ENCODE results near the gene PRPF40A. TPM values are rescaled to one million over a fixed set of nuclear protein-coding genes. Genes with fewer than 3 reads are reported as not detected.

Gene PRPF40A
- total and polyA plus RNA-seq, 9 of the 15 experiments (the other 6 are each of a cell fraction or from before 2014, with no cell fraction given): 168 to 304 (median 264) TPM

GRCh38 chr2:152708742-152709141 is 8.5 kb downstream of the PRPF40A start:
- Histone ChIP-seq H3K4me1 (replicated peaks in 1 of 2; ENCODE audit: control insufficient read depth in 2 of 2, insufficient read depth in 2 of 2, low read length in 2 of 2) (no peaks in the 10 kb centered on the region), H3K27me3 (ENCODE audit: control insufficient read depth in 2 of 2, insufficient read depth in 2 of 2, low read length in 2 of 2) (no peaks in the 10 kb centered on the region), H3K36me3 (ENCODE audit: control insufficient read depth, insufficient read depth, low read length) (peaks cover 99% of the 10 kb centered on the region), H3K4me2 (ENCODE audit: insufficient read depth, low read length) (no peak overlapping the region), H3K9me1 (ENCODE audit: control insufficient read depth, insufficient read depth, low read length) (no peaks in the 10 kb centered on the region), H3K9ac (ENCODE audit: insufficient read depth in 1 of 2, low read depth in 2 of 2, low read length in 2 of 2) (no peak overlapping the region), H3K27ac (ENCODE audit: extremely low read depth, low read depth, low read length) (no peak overlapping the region), H3K79me2 (ENCODE audit: control insufficient read depth, insufficient read depth, low read length) (peaks cover 100% of the 10 kb centered on the region), H4K20me1 (replicated peaks; ENCODE audit: control insufficient read depth, insufficient read depth, low read length) (no peaks in the 10 kb centered on the region), H3K9me3 (replicated peaks; ENCODE audit: control insufficient read depth, insufficient read depth, low read depth, low read length) (no peaks in the 10 kb centered on the region; the same call in 1 of the 2 replicates), H3K4me3 (no peak overlapping the region), H2AFZ (ENCODE audit: low read depth, low read length) (no peak overlapping the region)
- no TSS peak for BruUV-seq (replicated peaks)
- in situ Hi-C loops (cut with MboI) (no loop called here), intact Hi-C loops (cut with micrococcal nuclease) (no loop called here)
- ATAC-seq (no peak), FAIRE-seq (no peak), DNase-seq (ENCODE audit: extremely low read depth in 1 of 4, low spot score in 3 of 4) (no peak)
- 91% methylated on average over 2 of the region's 2 CpGs for WGBS (ENCODE audit: insufficient coverage, low coverage, missing lambda C conversion rate)
- POLR2A ChIA-PET: interaction anchor here (1.4 kb wide), 1 partner anchor 9 kb away, joined by 6 read pairs; the partner anchor contains the start of gene PRPF40A
- CTCF ChIA-PET (ENCODE audit: low intra/inter-chr PET ratio): no interaction called here
- TF ChIP-seq ZBTB5 (IDR thresholded peaks at IDR 0.05): no peak
- no peak for TF ChIP-seq ETS2 (tag; IDR thresholded peaks at IDR 0.05; ENCODE audit: borderline replicate concordance, poor library complexity, severe bottlenecking)
- TF ChIP-seq CUX1 (CRISPR knock-in tag; IDR thresholded peaks at IDR 0.05): no peak
- TF ChIP-seq MAFG (tag; conservative IDR thresholded peaks at IDR 0.05): no peak
- TF ChIP-seq ZNF253 (CRISPR knock-in tag; conservative IDR thresholded peaks at IDR 0.05): no peak
- no peak for TF ChIP-seq RHOXF2B (CRISPR knock-in tag; conservative IDR thresholded peaks at IDR 0.05)
- no peak for TF ChIP-seq CAMTA2 (CRISPR knock-in tag; conservative IDR thresholded peaks at IDR 0.05)
- TF ChIP-seq POLR2AphosphoS2 (IDR thresholded peaks at IDR 0.05; ENCODE audit: low read length): no peak
- no peak for TF ChIP-seq MTF1 (CRISPR knock-in tag; IDR thresholded peaks at IDR 0.05; ENCODE audit: borderline replicate concordance)
- TF ChIP-seq ZNF584 (CRISPR knock-in tag; IDR thresholded peaks at IDR 0.05; ENCODE audit: low read depth): no peak
- TF ChIP-seq ZNF324 (CRISPR knock-in tag; IDR thresholded peaks at IDR 0.05): no peak
- no peak for TF ChIP-seq POLR3A (IDR thresholded peaks at IDR 0.05; ENCODE audit: borderline replicate concordance, extremely low read depth, insufficient read depth, insufficient read length)
- no peak for TF ChIP-seq ZNF77 (CRISPR knock-in tag; IDR thresholded peaks at IDR 0.05)
- TF ChIP-seq FOXA1 (IDR thresholded peaks at IDR 0.05; ENCODE audit: borderline replicate concordance): no peak
- no peak for TF ChIP-seq HMG20A (CRISPR knock-in tag; conservative IDR thresholded peaks at IDR 0.05)
- TF ChIP-seq MLLT1 (IDR thresholded peaks at IDR 0.05): no peak
